Mesenchymal stem cell (in vitro differentiated cells and primary cell): ENCODE results near the gene RAB13.
A peak's percentile ranks its signal among the peaks of the same experiment; 100 is the strongest.
"Not testable (repeated sequence)": the region's sequence is repeated elsewhere in the genome, so short reads cannot be mapped to it uniquely, and the experiment has no call there.

Experiments used
- DNase-seq: peaks from one replicate; pipeline ENCODE4 v3.0.0-alpha.2; 2013
- H2AFZ ChIP-seq: one replicate; pipeline ENCODE4 v1.6.1; 2013; ENCODE audit warnings: low read depth, mild to moderate bottlenecking, control low read depth, inconsistent platforms, low read length, moderate library complexity
- H2AK5ac ChIP-seq: 2 replicates; pipeline ENCODE4 v1.6.1; 2013; ENCODE audit warnings: low read length, moderate library complexity, mild to moderate bottlenecking, inconsistent platforms; ENCODE audit not compliant: severe bottlenecking
- H2BK120ac ChIP-seq: one replicate; pipeline ENCODE4 v1.6.1; 2013; ENCODE audit warnings: low read depth, mild to moderate bottlenecking, inconsistent platforms, low read length, moderate library complexity
- H2BK12ac ChIP-seq, 2 experiments: one replicate each; pipeline ENCODE4 v1.6.1; 2013; ENCODE audit warnings: inconsistent platforms in 2 of 2, low read length in 2 of 2, mild to moderate bottlenecking in 2 of 2, moderate library complexity in 2 of 2, control low read depth in 1 of 2
- H2BK15ac ChIP-seq: one replicate; pipeline ENCODE4 v1.6.1; 2013; ENCODE audit warnings: mild to moderate bottlenecking, low read depth, inconsistent platforms; ENCODE audit not compliant: poor library complexity, severe bottlenecking
- H2BK5ac ChIP-seq: 2 replicates; pipeline ENCODE4 v1.6.1; 2013; ENCODE audit warnings: low read depth, mild to moderate bottlenecking, low read length, control low read depth, inconsistent platforms; ENCODE audit not compliant: poor library complexity, severe bottlenecking
- H3K14ac ChIP-seq, 2 experiments: one replicate each; pipeline ENCODE4 v1.6.1; 2013; ENCODE audit warnings: inconsistent platforms in 2 of 2, low read length in 2 of 2, control low read depth in 1 of 2, mild to moderate bottlenecking in 1 of 2, moderate library complexity in 1 of 2
- H3K18ac ChIP-seq, 2 experiments: one replicate each; pipeline ENCODE4 v1.6.1; 2013; ENCODE audit warnings: inconsistent platforms in 2 of 2, low read length in 2 of 2, control low read depth in 1 of 2, low read depth in 1 of 2, mild to moderate bottlenecking in 1 of 2
- H3K23ac ChIP-seq, 2 experiments: one replicate each; pipeline ENCODE4 v1.6.1; 2013; ENCODE audit warnings: inconsistent platforms in 2 of 2, low read length in 2 of 2, mild to moderate bottlenecking in 2 of 2, moderate library complexity in 2 of 2, control low read depth in 1 of 2
- H3K27ac ChIP-seq: 2 replicates; pipeline ENCODE4 v1.5.1; 2013; ENCODE audit warnings: mild to moderate bottlenecking, moderate library complexity, low read length, control low read depth, inconsistent platforms; ENCODE audit not compliant: poor library complexity, severe bottlenecking
- H3K27me3 ChIP-seq, 2 experiments: 2 replicates each; pipeline versions ENCODE4 v1.6.1 to v1.7.0; 2013; ENCODE audit warnings: low read length in 2 of 2, mild to moderate bottlenecking in 2 of 2, moderate library complexity in 2 of 2, control low read depth in 1 of 2, inconsistent platforms in 1 of 2; ENCODE audit not compliant: control insufficient read depth in 1 of 2, insufficient read depth in 1 of 2
- H3K36me3 ChIP-seq, 2 experiments: 2 replicates each; pipeline versions ENCODE4 v1.6.1 to v1.7.0; 2013; ENCODE audit warnings: low read length in 2 of 2, control low read depth in 1 of 2, inconsistent platforms in 1 of 2, low read depth in 1 of 2, mild to moderate bottlenecking in 1 of 2; ENCODE audit not compliant: insufficient read depth in 2 of 2, control insufficient read depth in 1 of 2
- H3K4ac ChIP-seq, 2 experiments: one replicate each; pipeline ENCODE4 v1.6.1; 2013; ENCODE audit warnings: inconsistent platforms in 2 of 2, low read length in 2 of 2, mild to moderate bottlenecking in 2 of 2, moderate library complexity in 2 of 2, control low read depth in 1 of 2, low read depth in 1 of 2
- H3K4me1 ChIP-seq: 2 replicates; pipeline ENCODE4 v1.6.1; 2013; ENCODE audit warnings: low read depth, low read length, control low read depth; ENCODE audit not compliant: control insufficient read depth, insufficient read depth
- H3K4me2 ChIP-seq: 2 replicates; pipeline ENCODE4 v1.6.1; 2013; ENCODE audit warnings: low read length, mild to moderate bottlenecking, inconsistent platforms; ENCODE audit not compliant: poor library complexity, severe bottlenecking
- H3K4me3 ChIP-seq, 2 experiments: 2 replicates each; pipeline versions ENCODE4 v1.5.1 to v1.7.0; 2013; ENCODE audit warnings: low read length in 2 of 2, mild to moderate bottlenecking in 2 of 2, control low read depth in 1 of 2, low read depth in 1 of 2; ENCODE audit not compliant: insufficient read depth in 1 of 2
- H3K79me1 ChIP-seq: replicated peaks from 2 replicates; pipeline ENCODE4 v1.6.1; 2013; ENCODE audit warnings: mild to moderate bottlenecking, control low read depth, low read length, inconsistent platforms; ENCODE audit not compliant: poor library complexity, severe bottlenecking
- H3K9ac ChIP-seq: 2 replicates; pipeline ENCODE4 v1.7.0; 2013; ENCODE audit warnings: mild to moderate bottlenecking, low read length, moderate library complexity
- H3K9me3 ChIP-seq: 2 replicates; pipeline ENCODE4 v1.7.0; 2013; ENCODE audit warnings: mild to moderate bottlenecking, low read length; ENCODE audit not compliant: control insufficient read depth
- H4K8ac ChIP-seq: one replicate; pipeline ENCODE4 v1.6.1; 2013; ENCODE audit warnings: inconsistent platforms, mild to moderate bottlenecking, low read length, moderate library complexity
- H4K91ac ChIP-seq: one replicate; pipeline ENCODE4 v1.6.1; 2013; ENCODE audit warnings: mild to moderate bottlenecking, low read length, inconsistent platforms
- WGBS: methylation state at CpG from one replicate; pipeline ENCODE4 v1.1.7; 2013; ENCODE audit warnings: mixed read lengths; 5-methylcytosine and 5-hydroxymethylcytosine counted together

RAB13 gene

GRCh38 chr1:154014154-154014907 is 28.2 kb upstream of the RAB13 start:
- no peaks in the 10 kb centered on the region for H3K79me1 ChIP-seq
- no peaks in the 10 kb centered on the region for H3K9me3 ChIP-seq
- H3K36me3 ChIP-seq, result no peaks in the 10 kb centered on the region
- no peak overlapping the region for H3K4me2 ChIP-seq
- H3K4me3 ChIP-seq, result no peak overlapping the region
- no peak overlapping the region for H3K18ac ChIP-seq
- no peak overlapping the region for H2AFZ ChIP-seq
- H3K27ac ChIP-seq, result no peak overlapping the region
- no peaks in the 10 kb centered on the region for H3K27me3 ChIP-seq
- H2AK5ac ChIP-seq, result no peak overlapping the region
- WGBS, result 55% methylated on average over 3 of the region's 3 CpGs
- H4K8ac ChIP-seq, result no peak overlapping the region
- no peak overlapping the region for H2BK15ac ChIP-seq
- no peaks in the 10 kb centered on the region for H3K4me1 ChIP-seq
- H3K14ac ChIP-seq, result no peak overlapping the region
- no peak overlapping the region for H2BK120ac ChIP-seq
- peak; percentile 62 for DNase-seq
- no peak overlapping the region for H4K91ac ChIP-seq
- H3K9ac ChIP-seq, result no peak overlapping the region
- H3K4ac ChIP-seq, result no peak overlapping the region
- no peak overlapping the region for H2BK12ac ChIP-seq
- H2BK5ac ChIP-seq, result no peak overlapping the region
- no peak overlapping the region for H3K23ac ChIP-seq

DNA sequence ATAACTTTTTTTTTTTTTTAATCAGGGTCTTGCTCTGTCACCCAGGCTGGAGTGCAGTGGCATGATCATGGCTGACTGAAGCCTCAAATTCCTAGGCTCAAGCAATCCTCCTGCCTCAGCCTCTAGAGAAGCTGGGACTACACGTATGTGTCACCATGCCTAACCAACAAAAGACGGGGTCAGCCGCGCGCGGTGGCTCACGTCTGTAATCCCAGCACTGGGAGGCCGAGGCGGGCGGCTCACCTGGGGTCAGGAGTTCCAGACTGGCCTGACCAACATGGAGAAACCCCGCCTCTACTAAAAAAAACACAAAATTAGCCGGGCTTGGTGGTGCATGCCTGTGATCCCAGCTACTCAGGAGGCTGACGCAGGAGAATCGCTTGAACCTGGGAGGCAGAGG is 26.4 kb upstream of the RAB13 start:
- not testable (repeated sequence) for H4K91ac ChIP-seq, H3K36me3 ChIP-seq, H2BK12ac ChIP-seq, H3K9ac ChIP-seq, H3K79me1 ChIP-seq, H3K27me3 ChIP-seq, H3K18ac ChIP-seq, H3K9me3 ChIP-seq, H2BK5ac ChIP-seq, H3K4me1 ChIP-seq, H3K4me3 ChIP-seq, H4K8ac ChIP-seq, H3K4me2 ChIP-seq, H3K4ac ChIP-seq, H3K27ac ChIP-seq, H2AFZ ChIP-seq, H2BK120ac ChIP-seq, H3K23ac ChIP-seq, H2AK5ac ChIP-seq, H3K14ac ChIP-seq, H2BK15ac ChIP-seq, DNase-seq
- WGBS, result 95% methylated on average over 14 of the region's 14 CpGs

DNA sequence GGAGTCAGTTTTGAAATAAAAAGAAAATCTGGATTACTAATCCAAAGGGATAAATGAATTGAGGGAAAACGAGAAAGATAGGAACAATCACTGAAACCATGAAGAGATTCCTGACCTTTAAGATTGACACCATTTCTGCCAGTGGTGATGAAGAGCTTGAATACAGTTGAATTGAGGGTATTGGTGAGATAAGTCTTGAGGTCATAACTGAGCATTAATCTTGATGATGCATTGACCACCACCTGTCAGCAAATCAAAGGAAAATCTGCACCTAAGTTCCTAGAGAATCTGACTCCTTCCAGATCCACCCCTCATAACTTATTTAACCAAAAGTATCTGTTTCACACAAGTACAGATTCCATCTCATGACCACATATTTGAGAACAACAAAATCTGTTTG is 26.0 kb upstream of the RAB13 start:
- H3K4ac ChIP-seq, result no peak overlapping the region
- H3K27ac ChIP-seq, result no peak overlapping the region
- no peak overlapping the region for H2BK15ac ChIP-seq

GRCh38 chr1:154006136-154006535 is 20.0 kb upstream of the RAB13 start:
- Histone ChIP-seq H2BK5ac (no peak overlapping the region), H3K14ac (no peak overlapping the region), H3K4me2 (no peak overlapping the region), H3K27ac (no peak overlapping the region), H3K4ac (no peak overlapping the region), H3K9ac (no peak overlapping the region), H3K9me3 (no peaks in the 10 kb centered on the region), H3K4me1 (peaks cover 2% of the 10 kb centered on the region), H4K91ac (no peak overlapping the region), H3K27me3 (no peaks in the 10 kb centered on the region), H3K4me3 (no peak overlapping the region), H4K8ac (no peak overlapping the region), H3K18ac (no peak overlapping the region), H3K79me1 (no peaks in the 10 kb centered on the region), H3K23ac (no peak overlapping the region), H2BK15ac (no peak overlapping the region), H2BK120ac (no peak overlapping the region), H2BK12ac (no peak overlapping the region), H3K36me3 (no peaks in the 10 kb centered on the region), H2AK5ac (no peak overlapping the region), H2AFZ (no peak overlapping the region)
- DNase-seq, result peak; percentile 57
- WGBS, result 86% methylated on average over 1 of the region's 3 CpGs

More for the DNA sequence above, 26.0 kb upstream of the RAB13 start:
- no peak overlapping the region for H2BK120ac ChIP-seq
- H4K91ac ChIP-seq, result no peak overlapping the region
- no peak overlapping the region for H3K23ac ChIP-seq
- H2AK5ac ChIP-seq, result no peak overlapping the region
- H3K9ac ChIP-seq, result no peak overlapping the region
- H3K4me3 ChIP-seq, result no peak overlapping the region
- H2BK5ac ChIP-seq, result no peak overlapping the region
- no peaks in the 10 kb centered on the region for H3K79me1 ChIP-seq
- no peak overlapping the region for H2BK12ac ChIP-seq
- H3K4me1 ChIP-seq, result no peaks in the 10 kb centered on the region
- no peak overlapping the region for H4K8ac ChIP-seq
- no peak overlapping the region for H2AFZ ChIP-seq
- 84% methylated on average over 1 of the region's 1 CpG for WGBS
- H3K9me3 ChIP-seq, result no peaks in the 10 kb centered on the region
- no peak overlapping the region for H3K18ac ChIP-seq
- H3K14ac ChIP-seq, result no peak overlapping the region
- H3K4me2 ChIP-seq, result no peak overlapping the region
- H3K36me3 ChIP-seq, result no peaks in the 10 kb centered on the region
- H3K27me3 ChIP-seq, result no peaks in the 10 kb centered on the region
- DNase-seq, result no peak
